ENCODE measurements around the gene ZNF580. TPM values are rescaled to one million over a fixed set of nuclear protein-coding genes. Genes with fewer than 3 reads are reported as not detected.

The ZNF580 gene
- total and polyA plus RNA-seq, 2 of the 13 experiments (the other 11 are each of a cell fraction or from before 2014, with no cell fraction given) = 4.4 to 6.0 TPM

- TF ChIP-seq FUBP1 (CRISPR knock-in tag; IDR thresholded peaks at IDR 0.05; ENCODE audit: borderline replicate concordance) (no peak), MYPOP (CRISPR knock-in tag; IDR thresholded peaks at IDR 0.05) (no peak), HOXA5 (CRISPR knock-in tag; IDR thresholded peaks at IDR 0.05) (peak; percentile 70; the same call in 1 of the 2 replicates), CSRNP1 (CRISPR knock-in tag; IDR thresholded peaks at IDR 0.05) (peak; percentile 45; the same call in 1 of the 2 replicates), PTBP1 (IDR thresholded peaks at IDR 0.05; ENCODE audit: low read depth, low read length, poor library complexity, severe bottlenecking) (no peak), ESRRA (CRISPR knock-in tag; IDR thresholded peaks at IDR 0.05; ENCODE audit: low read depth) (0 out of 2 replicates have a peak, but pooled peaks have one; percentile 59), TIGD3 (CRISPR knock-in tag; IDR thresholded peaks at IDR 0.05; ENCODE audit: borderline replicate concordance) (no peak), AGO1 (IDR thresholded peaks at IDR 0.05; ENCODE audit: low read depth, low read length, poor library complexity, severe bottlenecking) (peak; percentile 94), ZNF24 (IDR thresholded peaks at IDR 0.05) (no peak), ATF7 (IDR thresholded peaks at IDR 0.05) (no peak), ATF7 (CRISPR knock-in tag; IDR thresholded peaks at IDR 0.05) (no peak), E2F2 (CRISPR knock-in tag; IDR thresholded peaks at IDR 0.05; ENCODE audit: borderline replicate concordance) (no peak), ZBTB4 (CRISPR knock-in tag; IDR thresholded peaks at IDR 0.05; ENCODE audit: borderline replicate concordance) (no peak), ZNF740 (CRISPR knock-in tag; IDR thresholded peaks at IDR 0.05) (peak; percentile 91), ZFP82 (CRISPR knock-in tag; IDR thresholded peaks at IDR 0.05; ENCODE audit: borderline replicate concordance) (no peak), ERF (CRISPR knock-in tag; IDR thresholded peaks at IDR 0.05) (0 out of 2 replicates have a peak, but pooled peaks have one; percentile 52)
These were observed 7.2 kb downstream of the ZNF580 start, which contains the start of gene CCDC106 (continued) for GRCh38 chr19:55647732-55648584.
